ENCODE results near the gene NTM.

NTM gene

DNA sequence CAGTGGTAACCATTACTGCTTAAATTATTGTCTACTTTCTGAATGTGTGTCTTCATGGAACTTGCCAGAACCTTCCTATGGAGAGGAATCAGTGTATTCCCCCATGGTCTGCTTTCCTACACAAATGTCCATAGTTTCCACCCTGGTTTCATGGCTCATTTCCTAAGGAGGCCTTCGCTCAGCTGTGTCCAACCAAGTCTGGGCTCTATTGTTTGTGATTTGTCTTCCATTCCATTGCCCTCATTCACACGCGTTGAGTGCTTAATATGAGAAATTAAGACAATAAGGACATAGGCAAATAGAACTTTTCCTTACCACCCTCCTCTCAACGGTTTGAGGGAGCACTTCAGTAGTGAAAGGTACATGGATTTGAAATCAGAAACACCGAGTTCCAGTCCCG, 510.6 kb downstream of the NTM start:
- no peak for DNase-seq

GRCh38 chr11:131883332-131883731, 512.9 kb downstream of the NTM start:
- DNase-seq, result no peak

GRCh38 chr11:131884461-131885073, 514.2 kb downstream of the NTM start:
- no peak for DNase-seq

GRCh38 chr11:131885431-131885830, 515.0 kb downstream of the NTM start:
- DNase-seq, result no peak

DNA sequence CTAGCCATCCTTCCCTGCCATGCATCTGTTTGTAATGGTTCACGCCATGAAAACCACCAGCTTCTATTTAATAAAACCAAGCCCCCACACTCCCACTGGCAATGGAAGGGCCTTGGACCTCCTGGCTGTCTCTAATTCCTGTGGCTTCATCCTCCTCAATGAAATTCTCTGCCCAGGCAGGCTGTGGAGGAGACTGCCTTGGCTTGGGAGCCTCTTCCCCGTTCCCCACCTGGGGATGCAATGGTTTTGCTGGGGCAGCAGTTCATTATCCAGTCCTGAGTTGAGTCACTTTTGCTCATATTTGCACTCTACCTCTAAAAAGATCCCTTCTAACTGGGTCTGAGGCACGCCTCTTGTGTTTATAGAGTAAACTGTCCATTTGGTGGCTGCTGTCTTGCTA, 515.8 kb downstream of the NTM start:
- no peak for DNase-seq

DNA sequence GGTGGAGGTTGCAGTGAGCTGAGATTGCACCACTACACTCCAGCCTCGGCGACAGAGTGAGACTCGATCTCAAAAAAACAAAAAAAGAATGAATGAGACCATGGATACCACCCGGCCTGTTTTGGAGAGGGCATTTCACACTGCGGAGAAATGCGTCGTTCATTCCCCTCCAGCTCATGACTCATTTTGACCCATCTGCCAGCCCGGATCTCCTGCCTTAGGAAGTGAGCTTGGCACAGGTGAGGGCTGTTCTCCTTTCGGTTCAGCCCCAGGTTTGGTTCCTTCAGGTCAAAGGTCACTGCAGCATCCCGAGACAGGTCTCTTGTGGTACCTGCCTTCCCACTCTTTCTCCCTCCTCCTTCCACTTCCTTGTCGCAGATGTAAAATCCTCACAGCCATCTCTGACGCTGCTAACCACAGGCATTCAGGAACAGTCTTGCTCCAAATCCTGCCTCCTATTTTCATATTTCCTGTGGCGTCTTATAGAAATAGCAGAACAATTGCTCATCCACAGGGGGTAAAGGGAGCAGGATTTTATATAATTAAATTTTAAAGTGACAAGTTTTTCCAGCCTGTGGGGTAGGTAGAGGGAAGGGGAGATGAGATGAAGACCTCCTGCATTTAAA, 517.9 kb downstream of the NTM start:
- DNase-seq, result no peak

GRCh38 chr11:131889146-131889577, 518.7 kb downstream of the NTM start:
- no peak for DNase-seq

DNA sequence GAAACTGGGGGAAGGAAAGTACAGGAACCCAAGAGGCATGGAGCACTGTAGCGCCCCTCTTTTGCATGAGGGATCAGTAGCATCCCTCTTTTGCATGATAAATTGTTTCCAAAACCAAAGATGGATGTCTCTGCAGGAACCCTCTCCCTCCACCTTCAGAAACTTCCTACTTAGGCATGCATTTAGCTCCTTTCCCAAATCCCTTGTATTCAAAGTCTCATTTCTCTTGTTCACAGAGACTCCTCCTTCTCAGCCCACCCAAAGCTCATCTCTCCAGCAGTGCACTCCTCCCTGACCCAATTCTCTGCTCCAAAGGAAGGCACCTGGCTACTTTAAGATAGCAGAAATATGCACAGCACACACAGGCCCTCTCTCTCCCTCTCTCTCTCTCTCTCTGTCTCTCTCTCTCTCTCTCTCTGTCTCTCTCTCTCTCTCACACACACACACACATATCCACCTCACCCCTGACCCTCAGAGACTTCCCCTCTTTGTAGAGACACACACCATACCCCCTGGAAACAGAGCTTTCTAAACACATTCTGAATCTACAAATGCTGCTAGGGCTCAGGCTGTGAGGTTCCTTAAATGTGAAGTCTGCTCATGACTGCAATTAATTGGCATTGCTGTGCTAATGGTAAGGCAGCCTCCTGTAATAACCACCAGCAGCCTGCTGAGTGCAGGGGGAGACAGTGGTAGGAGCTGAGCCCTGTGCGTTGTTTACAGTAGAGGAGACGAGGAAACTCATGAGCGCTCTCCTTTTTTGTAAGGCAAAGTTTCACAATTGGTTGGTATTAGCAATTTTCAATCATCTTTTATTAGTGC, 519.6 kb downstream of the NTM start:
- DNase-seq, result no peak

DNA sequence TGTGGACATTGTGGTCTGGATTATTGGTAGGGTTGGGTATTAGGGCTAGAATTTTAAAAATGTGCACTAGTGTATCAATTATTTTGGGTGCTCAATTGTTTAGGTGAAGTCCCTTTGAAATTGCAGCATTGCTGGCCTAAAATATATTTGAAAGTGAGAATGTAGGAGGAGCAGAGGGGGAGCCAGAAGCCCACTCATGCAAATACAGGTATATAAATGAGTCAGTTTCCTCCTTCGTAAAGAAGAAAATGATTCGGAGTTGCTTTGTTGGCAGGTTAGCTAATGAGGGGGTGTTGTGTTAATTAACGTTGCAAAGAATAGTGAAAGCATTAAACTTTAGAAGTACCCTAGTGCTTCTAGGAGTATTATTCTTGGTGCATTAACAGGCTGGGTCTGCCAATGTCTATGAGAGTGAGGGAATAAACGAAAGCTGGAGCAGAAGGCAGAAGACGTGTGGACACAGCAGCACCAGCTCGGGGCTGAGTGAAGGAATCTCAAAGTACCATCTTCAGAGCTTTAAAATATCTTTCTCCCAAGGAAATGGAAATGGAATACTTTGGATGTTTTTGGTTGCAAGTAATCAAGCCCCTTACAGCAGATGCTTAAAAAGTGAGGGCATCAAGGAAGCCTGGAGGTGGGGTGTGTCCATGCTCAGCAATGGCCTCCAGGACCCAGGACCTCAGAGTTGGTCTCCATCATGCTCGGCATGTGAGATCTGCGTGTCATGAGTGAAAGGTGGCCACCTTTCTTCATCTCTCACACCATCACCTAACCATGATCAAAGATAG, 522.9 kb downstream of the NTM start:
- DNase-seq, result no peak

DNA sequence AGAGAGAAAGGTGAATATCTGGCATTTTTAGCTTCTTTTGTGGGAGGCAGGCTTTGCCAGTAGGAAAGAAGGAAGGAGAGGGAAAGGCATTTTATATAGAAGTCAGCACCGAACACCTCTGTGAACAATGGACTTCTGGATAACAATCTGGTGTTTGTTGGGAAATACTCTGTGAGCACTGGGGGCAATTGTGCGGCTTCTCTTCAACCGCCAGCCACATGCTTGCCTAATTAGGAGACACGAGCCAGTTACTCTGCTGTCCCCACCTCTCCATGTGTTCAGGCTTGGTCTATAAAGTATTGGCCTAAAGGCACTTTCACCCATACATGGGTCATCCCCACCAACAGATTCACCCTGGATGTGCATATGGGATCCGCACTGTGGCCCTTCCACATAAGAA, 523.6 kb downstream of the NTM start:
- DNase-seq, result no peak

DNA sequence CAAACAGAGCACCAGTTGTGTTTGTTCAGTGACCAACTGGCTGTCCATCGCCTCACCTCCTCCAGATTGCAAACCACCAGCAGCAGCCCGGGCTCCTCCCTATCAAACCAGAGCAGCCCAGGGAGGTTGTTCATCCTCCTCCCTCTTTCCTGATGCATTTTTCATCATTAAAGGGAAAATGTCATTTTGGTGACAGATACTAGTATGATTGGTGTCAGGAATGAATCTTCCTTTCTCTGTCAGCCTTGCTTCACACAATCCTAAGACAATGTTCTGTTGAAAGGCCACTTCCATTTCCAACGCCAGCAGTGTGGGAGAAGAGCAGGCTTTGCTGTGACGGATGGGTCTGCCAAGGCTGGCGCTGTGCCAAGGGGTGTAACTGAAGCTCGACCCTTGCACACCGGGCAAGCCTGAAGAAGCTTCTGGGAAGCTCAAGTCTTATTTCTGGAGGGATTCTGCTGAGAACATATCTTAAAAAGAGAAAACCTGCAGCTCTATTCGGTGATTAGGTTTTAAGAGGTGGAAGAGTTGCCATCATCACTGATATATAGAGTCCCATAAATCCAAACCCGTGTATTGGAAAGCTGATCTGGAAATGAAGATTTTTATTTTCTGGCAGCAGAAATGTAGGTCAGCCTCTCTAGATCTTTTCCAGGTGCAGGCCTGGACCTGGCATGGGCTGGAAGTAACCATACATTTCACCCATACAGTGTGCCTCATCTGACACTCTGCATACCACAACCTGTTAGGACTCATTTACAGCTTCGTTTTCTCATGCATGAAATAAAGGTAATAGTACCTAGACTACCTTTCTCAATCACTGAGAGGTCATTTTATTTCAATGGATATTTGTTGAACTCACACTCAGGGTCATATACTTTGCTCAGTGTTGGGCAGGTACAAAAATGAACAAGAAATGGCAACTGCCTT, 524.5 kb downstream of the NTM start:
- DNase-seq, result no peak

- DNase-seq, result no peak
Observed at GRCh38 chr11:131895865-131896264, 525.5 kb downstream of the NTM start.

- no peak for DNase-seq
Observed at GRCh38 chr11:131896978-131897615, 526.7 kb downstream of the NTM start.

GRCh38 chr11:131897956-131898355, 527.5 kb downstream of the NTM start:
- no peak for DNase-seq

DNA sequence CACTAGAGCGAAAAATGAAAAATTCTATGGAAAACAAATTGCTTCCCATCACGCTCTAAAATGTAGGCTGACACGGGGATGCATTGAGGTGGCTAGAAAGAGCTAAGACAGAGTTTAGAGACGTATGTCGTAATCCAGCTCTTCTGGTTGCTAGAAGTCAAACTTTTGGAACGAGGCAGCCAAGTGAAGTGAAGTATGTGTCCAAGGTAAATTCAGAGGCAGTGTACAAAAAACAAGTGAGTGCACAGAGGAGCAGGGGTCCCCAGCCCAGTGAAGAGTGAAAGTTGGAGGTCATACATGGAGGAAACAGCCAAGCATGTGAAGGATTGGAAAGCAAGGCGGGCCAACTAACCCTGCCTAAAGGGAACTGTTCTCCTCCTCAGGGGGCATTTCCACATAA, 528.5 kb downstream of the NTM start:
- DNase-seq, result no peak

GRCh38 chr11:131899950-131900580, 529.6 kb downstream of the NTM start:
- no peak for DNase-seq

- DNase-seq, result no peak
Observed at GRCh38 chr11:131902421-131902820, 532.0 kb downstream of the NTM start.

DNA sequence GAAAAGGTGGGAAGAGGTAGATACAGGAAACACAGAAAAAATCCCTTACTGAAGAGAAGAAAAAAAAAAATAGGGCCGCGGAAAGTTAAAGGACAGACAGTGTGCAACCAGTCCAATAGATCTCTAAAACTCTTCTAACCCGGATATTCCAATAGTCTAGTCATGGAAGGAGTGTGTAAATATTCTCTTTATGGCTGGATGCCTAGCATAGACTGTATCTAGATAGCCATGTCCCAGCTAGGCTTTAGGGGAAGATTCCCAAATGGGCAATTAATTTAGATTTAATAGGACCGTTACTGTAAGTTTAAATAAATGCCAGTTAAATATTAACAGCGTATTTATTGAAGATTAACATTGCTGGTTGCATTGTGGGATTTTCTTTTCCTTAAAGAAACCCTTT, 532.7 kb downstream of the NTM start:
- no peak for DNase-seq

DNA sequence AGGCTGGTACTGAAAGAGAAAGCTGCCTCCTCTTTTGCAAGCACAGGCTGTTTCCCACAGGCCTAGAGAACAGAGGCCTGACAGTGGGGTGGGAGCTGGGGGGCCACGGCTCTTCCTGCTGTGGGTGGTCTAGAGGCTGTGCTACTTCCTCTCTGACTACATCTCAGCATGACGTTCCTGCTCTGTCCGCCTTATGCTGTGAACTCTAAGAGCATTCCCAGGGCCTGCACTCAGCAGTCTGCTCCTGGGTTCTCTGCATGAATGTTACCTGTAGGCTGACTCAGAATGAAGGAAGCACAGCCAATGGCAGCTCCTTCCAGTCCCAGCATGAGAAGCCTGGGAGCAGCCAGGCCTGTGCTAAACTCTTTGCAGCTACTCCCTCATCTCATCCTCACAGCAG, 534.3 kb downstream of the NTM start:
- DNase-seq, result no peak

GRCh38 chr11:131906963-131907362, 536.5 kb downstream of the NTM start:
- no peak for DNase-seq

DNA sequence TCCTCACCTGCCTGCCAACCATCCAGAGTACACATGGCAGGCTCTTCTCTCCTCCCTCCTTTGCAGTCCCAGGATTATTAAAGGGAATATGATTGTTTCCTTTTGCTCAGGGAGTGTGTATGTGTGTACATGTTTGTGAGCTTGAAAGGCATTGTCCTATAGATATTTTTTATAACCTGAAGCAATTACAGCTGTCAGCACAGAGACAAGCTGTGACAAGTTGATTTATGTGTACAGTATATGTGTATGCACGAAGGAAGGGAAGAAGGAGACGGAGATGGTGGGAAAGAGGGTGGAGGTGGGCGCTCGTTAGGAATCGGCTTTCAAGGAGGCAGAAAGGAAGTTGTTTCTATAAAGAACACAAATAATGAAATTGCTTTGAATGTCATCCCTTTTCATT, 537.0 kb downstream of the NTM start:
- DNase-seq, result no peak

Measured in hematopoietic multipotent progenitor cell treated with erythropoietin and hydrocortisone succinate and interleukin-3 and kit ligand, for 4 days (in vitro differentiated cells).